T1000 (cell line): ENCODE measurements around the gene TTC12.

Source experiments
- DNase-seq: peaks from one replicate; lab custom pipeline; 2025; ENCODE audit warnings: mixed read lengths; lab: John Stamatoyannopoulos, UW

The TTC12 gene

DNA sequence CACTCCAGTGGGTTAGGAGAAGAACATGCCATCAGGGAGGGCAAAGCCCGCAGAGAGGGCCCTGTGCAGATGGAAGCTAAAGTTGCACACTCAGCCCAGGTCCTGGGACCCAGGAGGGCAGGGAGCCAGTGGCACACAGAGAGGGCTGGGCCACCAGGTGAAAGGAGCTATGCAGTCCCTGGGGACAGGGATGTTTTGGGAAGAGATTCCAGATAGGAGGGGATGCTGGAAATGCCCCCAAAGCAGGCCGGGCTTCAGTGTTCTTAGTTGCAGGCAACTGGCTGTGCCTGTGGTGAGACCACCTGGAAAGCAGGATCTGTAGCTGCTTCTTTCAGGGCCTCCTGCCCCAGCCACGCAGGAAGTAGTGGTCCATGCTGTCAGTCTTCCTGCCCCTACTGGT, 92.8 kb downstream of the TTC12 start:
- no peak for DNase-seq

DNA sequence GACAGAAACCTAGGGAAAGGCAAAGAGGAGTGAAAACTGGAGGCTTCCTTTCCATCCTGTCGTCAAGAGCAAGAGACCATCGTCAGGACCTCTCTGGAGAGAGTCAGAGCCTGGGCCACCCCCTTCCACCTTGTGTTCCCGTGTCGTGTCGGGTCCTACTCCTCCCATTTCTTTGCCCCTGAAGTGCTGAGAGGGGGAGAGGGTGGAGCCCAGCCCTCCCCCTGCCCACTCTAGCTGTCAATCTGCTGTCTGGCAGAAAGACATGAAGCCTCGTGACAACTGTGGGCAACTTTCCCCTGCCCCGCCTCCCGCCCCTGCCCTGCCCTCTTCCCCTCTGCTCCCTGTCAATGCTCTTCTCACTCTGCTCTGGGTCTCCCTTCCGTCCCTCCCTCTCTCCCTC, 93.8 kb downstream of the TTC12 start:
- DNase-seq, result no peak

DNA sequence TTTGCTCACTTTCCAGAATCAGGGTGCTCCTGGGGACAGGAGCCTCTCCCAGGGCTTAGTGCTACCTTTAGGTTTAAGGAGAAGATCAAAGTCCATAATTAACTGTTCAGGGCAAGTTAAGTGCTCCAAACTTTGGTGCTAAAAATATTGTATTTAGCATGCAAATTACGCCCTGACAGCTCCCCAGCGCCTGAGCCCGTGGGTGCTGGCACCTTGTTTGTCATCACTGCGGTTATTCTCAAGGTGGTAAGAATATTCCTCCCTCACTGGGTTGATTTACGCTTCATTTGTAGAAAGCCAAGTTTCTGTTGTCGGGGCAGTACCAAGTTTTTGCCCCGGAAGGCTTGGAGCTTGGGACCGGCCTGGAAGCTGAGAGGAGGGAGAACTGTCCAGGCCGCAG, 94.5 kb downstream of the TTC12 start:
- no peak for DNase-seq

DNA sequence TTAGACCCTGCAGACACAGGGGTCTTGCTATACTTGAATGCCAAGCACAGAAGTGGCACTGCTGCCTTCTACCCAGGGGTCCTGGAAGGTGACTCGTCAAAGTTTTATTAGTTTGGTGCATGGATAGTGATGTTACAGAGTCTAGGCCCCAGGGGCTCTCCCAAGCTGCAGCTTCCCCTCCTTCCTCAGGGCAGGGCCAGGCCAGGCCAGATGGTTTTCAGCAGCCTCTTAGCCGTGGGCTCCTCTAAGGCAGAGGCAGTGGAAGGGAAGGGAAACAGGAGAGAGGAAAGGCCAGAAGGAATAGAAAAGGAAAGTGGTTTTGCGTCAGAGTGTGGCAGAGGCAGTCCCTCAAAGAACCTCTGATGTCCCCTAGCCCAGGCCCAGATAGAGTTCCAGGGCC, 95.1 kb downstream of the TTC12 start:
- no peak for DNase-seq

DNA sequence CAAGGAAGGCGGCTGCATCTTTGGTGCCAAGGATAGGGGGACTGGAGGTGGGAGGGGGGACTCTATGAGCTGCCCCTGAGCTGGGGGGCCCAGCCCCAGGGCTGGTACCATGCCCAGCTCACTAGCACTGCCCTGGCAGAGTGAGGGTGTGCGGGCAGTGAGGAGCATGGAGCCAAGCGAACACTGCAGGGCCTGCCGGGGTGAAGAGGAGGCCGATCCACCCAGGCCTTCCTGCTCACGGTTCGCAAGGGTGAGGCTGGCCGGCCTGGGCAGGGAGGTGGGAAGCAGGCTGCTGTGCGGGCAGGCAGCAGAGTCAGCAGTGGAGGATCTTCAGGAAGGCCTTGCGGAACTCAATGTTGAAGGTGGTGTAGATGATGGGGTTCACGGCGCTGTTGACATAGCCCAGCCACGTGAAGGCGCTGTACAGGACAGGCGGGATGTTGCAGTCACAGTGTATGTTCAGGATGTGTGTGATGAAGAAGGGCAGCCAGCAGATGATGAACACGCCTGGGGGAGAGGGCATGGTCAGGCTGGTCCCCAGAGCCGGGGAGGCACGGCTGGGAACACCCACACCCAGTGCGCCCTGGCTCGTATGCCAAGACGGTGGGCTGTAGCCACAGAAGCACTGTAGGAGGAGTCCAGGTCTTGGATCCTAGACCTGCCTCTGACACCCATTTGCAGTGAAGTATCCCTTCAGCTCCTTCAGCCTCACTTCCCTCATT, 96.2 kb downstream of the TTC12 start:
- no peak for DNase-seq

DNA sequence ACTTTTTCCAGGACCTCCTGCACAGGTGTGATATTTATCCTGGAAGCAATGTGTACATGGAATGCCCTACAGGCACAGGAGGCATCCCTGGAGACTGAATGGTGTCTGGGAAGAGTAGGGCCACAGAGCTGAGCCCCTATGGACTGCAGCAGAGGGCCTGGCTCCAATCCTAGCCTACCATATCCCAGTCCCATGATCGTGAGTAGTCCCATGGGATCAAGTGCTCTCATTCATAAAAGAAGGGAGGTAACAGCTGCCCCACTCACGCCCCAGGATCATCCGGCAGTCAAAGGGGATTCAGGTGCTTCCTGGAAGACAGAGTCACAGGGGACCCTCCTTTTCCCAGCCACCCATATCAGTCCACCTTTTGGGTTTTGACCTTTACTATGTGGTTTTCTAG, 97.2 kb downstream of the TTC12 start:
- DNase-seq, result no peak

DNA sequence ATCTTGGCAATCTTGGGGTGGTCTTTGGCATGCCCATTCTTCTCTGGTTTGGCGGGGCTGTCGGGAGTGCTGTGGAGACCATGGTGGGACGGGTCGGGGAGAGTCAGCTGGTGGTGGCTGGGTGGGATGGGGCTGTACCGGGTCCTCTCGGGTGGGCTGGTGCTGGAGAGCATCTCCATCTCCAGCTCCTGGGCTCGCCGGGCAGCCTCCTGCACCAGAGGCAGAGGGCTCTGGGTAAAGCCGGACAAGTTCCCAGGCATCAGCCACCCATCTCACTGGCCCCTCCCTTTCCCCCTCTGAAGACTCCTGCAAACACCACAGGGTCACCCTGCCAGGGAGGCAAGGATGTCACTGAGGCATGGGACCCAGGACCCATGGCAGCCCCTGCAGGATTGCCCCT, 98.3 kb downstream of the TTC12 start:
- no peak for DNase-seq

DNA sequence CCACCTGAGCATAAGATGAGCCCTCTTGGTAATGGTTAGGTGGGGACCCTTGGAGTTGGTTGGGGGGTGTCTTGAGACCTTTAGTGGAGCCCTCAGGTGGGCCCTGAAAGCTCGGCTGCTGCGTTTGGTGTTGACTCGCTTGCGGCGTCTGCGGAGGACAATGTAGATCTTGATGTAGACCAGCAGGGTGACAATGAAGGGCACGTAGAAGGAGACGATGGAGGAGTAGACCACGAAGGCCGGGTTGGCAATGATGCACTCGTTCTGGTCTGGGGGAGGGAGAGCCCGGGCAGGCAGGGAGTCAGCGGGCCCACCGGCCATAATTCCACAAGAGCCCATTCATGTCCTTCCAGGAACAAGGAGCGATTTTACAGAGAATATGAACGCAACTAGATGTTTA, 101.0 kb downstream of the TTC12 start:
- no peak for DNase-seq
